Measurements from ENCODE around the gene A2M.

DNA sequence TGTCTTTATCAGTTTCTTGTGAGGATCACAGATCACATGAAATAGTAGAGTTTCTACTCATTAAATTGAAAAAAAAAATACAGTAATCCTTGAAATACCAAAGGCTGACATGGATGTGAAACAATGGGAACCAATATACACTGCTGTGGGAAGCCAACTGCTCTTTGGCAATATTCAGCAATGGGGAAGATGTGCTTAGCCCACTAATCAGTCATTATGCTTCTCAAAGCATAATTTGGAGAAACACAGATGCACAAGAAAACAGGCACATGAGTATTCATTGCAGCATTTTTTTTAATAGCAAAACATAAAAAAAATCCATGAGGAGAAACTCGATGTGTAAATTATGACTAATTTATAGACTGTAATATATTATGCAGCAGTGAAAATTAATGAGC lies 40.6 kb downstream of the A2M start:
- TF ChIP-seq EZH2 (IDR thresholded peaks at IDR 0.05) = no peak
- no peak for TF ChIP-seq POLR2AphosphoS5 (IDR thresholded peaks at IDR 0.05; ENCODE audit: borderline replicate concordance, low read depth, low read length)

All from SK-N-MC (cell line).